ENCODE results near the gene UGT1A6. TPM values are rescaled to one million over a fixed set of nuclear protein-coding genes. Genes with fewer than 3 reads are reported as not detected.

The UGT1A6 gene
- total and polyA plus RNA-seq, 2 experiments from 2014 or later = not detected

DNA sequence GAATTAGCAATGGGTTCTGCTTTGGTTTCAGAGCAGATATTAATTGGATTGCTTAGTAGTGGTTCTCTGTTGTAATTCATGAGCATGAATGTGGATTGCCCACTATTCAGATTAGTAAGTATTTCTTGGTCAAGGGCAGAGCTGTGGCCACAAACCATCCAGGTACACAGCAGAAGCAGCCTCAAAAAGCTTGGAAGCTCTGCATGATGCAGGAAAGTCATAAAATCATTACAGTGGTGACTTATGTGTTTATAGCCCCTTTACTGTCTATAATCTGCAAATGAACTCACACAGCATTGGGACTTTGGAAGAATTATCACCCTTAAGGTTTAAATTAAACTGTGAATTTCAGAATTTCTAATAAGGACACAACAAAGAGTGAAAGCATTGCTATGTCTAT is 65.5 kb downstream of the UGT1A6 start:
- Histone ChIP-seq H3K4me1 (ENCODE audit: low read depth) (no peaks in the 10 kb centered on the region), H3K4me3 (no peak overlapping the region), H3K36me3 (no peaks in the 10 kb centered on the region), H3K9me3 (ENCODE audit: low read depth) (no peaks in the 10 kb centered on the region), H3K27ac (no peak overlapping the region), H3K27me3 (no peaks in the 10 kb centered on the region)
- TF ChIP-seq, protein P1, sequence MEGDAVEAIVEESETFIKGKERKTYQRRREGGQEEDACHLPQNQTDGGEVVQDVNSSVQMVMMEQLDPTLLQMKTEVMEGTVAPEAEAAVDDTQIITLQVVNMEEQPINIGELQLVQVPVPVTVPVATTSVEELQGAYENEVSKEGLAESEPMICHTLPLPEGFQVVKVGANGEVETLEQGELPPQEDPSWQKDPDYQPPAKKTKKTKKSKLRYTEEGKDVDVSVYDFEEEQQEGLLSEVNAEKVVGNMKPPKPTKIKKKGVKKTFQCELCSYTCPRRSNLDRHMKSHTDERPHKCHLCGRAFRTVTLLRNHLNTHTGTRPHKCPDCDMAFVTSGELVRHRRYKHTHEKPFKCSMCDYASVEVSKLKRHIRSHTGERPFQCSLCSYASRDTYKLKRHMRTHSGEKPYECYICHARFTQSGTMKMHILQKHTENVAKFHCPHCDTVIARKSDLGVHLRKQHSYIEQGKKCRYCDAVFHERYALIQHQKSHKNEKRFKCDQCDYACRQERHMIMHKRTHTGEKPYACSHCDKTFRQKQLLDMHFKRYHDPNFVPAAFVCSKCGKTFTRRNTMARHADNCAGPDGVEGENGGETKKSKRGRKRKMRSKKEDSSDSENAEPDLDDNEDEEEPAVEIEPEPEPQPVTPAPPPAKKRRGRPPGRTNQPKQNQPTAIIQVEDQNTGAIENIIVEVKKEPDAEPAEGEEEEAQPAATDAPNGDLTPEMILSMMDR (IDR thresholded peaks at IDR 0.05; ENCODE audit: low read depth, low read length) = no peak
- DNase-seq (ENCODE audit: low read depth in 1 of 2, low spot score in 1 of 2) = no peak

DNA sequence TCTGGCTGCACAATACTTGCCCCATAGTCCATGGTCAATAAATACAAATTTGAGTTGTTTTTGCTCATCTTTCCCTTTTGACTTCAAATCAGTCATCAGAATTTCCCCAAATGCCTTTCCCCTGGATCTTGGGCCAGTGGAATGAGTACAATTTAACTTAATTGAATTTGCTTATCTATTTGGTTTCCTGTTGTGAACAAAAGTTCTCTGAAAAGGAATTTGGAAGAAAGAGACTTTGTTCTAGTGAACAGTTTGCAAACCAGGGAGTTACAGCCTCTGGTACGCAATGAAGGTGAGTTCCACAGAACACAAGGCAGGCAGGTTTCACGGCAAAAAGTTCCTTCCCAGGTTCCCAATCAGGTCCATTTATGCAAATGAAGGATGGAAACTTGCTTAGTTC is 66.2 kb downstream of the UGT1A6 start:
- Histone ChIP-seq H3K4me3 (no peak overlapping the region), H3K27ac (no peak overlapping the region), H3K4me1 (ENCODE audit: low read depth) (no peaks in the 10 kb centered on the region), H3K27me3 (no peaks in the 10 kb centered on the region), H3K36me3 (no peaks in the 10 kb centered on the region), H3K9me3 (ENCODE audit: low read depth) (no peaks in the 10 kb centered on the region)
- TF ChIP-seq, protein P1 (IDR thresholded peaks at IDR 0.05; ENCODE audit: low read depth, low read length) = no peak
- DNase-seq (ENCODE audit: low read depth in 1 of 2, low spot score in 1 of 2) = peak in 1 of 2 donors; percentile 73

DNA sequence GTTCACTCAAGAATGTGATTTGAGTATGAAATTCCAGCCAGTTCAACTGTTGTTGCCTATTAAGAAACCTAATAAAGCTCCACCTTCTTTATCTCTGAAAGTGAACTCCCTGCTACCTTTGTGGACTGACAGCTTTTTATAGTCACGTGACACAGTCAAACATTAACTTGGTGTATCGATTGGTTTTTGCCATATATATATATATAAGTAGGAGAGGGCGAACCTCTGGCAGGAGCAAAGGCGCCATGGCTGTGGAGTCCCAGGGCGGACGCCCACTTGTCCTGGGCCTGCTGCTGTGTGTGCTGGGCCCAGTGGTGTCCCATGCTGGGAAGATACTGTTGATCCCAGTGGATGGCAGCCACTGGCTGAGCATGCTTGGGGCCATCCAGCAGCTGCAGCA is 67.4 kb downstream of the UGT1A6 start, which contains the start of gene UGT1A1:
TSS of gene UGT1A1 (plus strand) at position 228 of the 400 bp plus-strand sequence. CDS start at position 246, 18 bp downstream.
- Histone ChIP-seq H3K4me3 (no peak within 1 kb of the TSS), H3K27me3 (no peaks in the 10 kb centered on the region), H3K27ac (no peak within 1 kb of the TSS), H3K36me3 (no peaks in the 10 kb centered on the region), H3K4me1 (ENCODE audit: low read depth) (no peaks in the 10 kb centered on the region), H3K9me3 (ENCODE audit: low read depth) (no peaks in the 10 kb centered on the region)
- TF ChIP-seq, protein P1 (IDR thresholded peaks at IDR 0.05; ENCODE audit: low read depth, low read length) = no peak
- no peak for DNase-seq (ENCODE audit: low read depth in 1 of 2, low spot score in 1 of 2)

DNA sequence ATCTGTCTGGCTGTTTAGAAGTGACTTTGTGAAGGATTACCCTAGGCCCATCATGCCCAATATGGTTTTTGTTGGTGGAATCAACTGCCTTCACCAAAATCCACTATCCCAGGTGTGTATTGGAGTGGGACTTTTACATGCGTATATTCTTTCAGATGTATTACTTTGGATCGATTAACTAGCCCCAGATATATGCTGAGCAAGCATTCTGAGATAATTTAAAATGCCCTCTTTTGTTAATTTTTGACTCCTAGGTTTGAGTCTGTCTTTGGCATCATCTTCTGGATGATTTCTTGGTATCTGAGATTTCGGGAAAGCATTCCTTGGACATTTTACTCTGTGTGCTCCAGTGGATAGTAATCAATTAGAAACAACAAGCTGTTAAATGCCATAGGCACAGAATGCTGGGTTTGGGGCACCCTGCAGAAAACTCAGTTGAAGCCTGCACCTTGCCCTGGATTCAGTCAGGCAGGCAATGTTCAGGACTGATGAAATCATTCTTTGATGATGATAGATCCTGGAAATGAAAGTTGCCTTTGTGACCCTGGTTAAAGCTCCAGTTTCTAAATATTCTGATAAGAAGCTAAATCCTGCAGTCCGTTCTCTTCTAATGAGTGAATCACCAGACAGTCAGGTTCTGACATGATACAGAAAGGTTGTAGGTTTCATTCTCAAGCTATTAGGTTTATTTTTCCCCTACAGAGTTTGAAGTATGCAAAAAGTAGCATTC is 68.5 kb downstream of the UGT1A6 start:
- no peaks in the 10 kb centered on the region for H3K36me3 ChIP-seq
- peak in 1 of 2 donors; percentile 40 for DNase-seq (ENCODE audit: low read depth in 1 of 2, low spot score in 1 of 2)

DNA sequence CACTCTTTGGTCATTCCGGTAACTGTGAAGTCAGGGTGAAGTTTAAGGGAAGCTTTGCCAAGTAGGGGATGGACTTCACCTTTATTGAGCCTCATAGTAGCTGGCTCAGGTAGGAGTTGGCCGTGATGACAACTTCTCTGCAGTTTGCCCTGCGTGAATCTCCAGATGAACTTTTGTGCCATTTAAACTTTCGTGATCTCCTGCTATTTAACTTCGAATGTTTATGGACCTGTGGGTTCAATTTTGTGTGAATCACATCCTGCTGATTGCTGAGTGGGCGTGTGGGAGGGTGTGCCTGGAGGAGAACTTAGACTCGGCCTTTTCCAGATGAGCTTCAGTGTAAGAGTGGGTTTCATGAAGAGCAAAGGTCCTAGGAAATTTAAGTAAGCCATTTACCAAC is 71.6 kb downstream of the UGT1A6 start:
- H3K27me3 ChIP-seq = no peaks in the 10 kb centered on the region
- H3K9me3 ChIP-seq (ENCODE audit: low read depth) = no peaks in the 10 kb centered on the region
- H3K4me3 ChIP-seq = no peak overlapping the region
- no peaks in the 10 kb centered on the region for H3K36me3 ChIP-seq
- H3K4me1 ChIP-seq (ENCODE audit: low read depth) = no peaks in the 10 kb centered on the region
- H3K27ac ChIP-seq = no peak overlapping the region
- TF ChIP-seq, protein P1 (IDR thresholded peaks at IDR 0.05; ENCODE audit: low read depth, low read length) = no peak
- peak in 1 of 2 donors; percentile 81 for DNase-seq (ENCODE audit: low read depth in 1 of 2, low spot score in 1 of 2)

More for the DNA sequence above, 68.5 kb downstream of the UGT1A6 start:
- no peak overlapping the region for H3K27ac ChIP-seq
- TF ChIP-seq, protein P1 (IDR thresholded peaks at IDR 0.05; ENCODE audit: low read depth, low read length) = no peak
- no peak overlapping the region for H3K4me3 ChIP-seq
- no peaks in the 10 kb centered on the region for H3K4me1 ChIP-seq (ENCODE audit: low read depth)
- H3K9me3 ChIP-seq (ENCODE audit: low read depth) = no peaks in the 10 kb centered on the region
- H3K27me3 ChIP-seq = no peaks in the 10 kb centered on the region
